HG03342 (cell line): ENCODE measurements around the gene AIP.

Source experiments
- ATAC-seq: cut with Tn5 transposase; IDR thresholded peaks from one replicate; pipeline ENCODE4 v1.9.1; 2021; ENCODE audit warnings: mild to moderate bottlenecking, moderate library complexity; ENCODE audit not compliant: unreplicated experiment

AIP gene

GRCh38 chr11:67525275-67525976 lies 42.6 kb downstream of the AIP start:
- no peak for ATAC-seq

GRCh38 chr11:67528376-67528775 lies 45.5 kb downstream of the AIP start:
- ATAC-seq = no peak

- no peak for ATAC-seq
Measured at GRCh38 chr11:67530282-67530592, 47.4 kb downstream of the AIP start.

- no peak for ATAC-seq
Measured at GRCh38 chr11:67532889-67533288, 50.1 kb downstream of the AIP start.

- no peak for ATAC-seq
Measured at GRCh38 chr11:67534070-67534679, 51.3 kb downstream of the AIP start.

- no peak for ATAC-seq
Measured at GRCh38 chr11:67535561-67535960, 52.7 kb downstream of the AIP start.

- ATAC-seq = no peak
Measured at GRCh38 chr11:67538306-67538705, 55.5 kb downstream of the AIP start.

- no peak for ATAC-seq
Measured at GRCh38 chr11:67538823-67539505, 56.1 kb downstream of the AIP start.

- ATAC-seq = no peak
Measured at GRCh38 chr11:67539550-67539949, 56.7 kb downstream of the AIP start.
